PC-9 (cell line): Measurements from ENCODE around the gene FOXI2. TPM values are rescaled to one million over a fixed set of nuclear protein-coding genes. Genes with fewer than 3 reads are reported as not detected.

Source experiments
- Bru-seq: library from RNA; stranded (reverse); fragments of 400-500 nt; gene quantifications from one replicate; lab custom pipeline; 2021; lab: Mats Ljungman, UMichigan
- BruChase-seq, 2 experiments: library from RNA; stranded (reverse); fragments of 400-500 nt; gene quantifications; one replicate each; lab custom pipeline; 2021; lab: Mats Ljungman, UMichigan
- BruUV-seq: library from RNA; stranded (reverse); fragments of 400-500 nt; replicated peaks from 2 replicates; lab custom pipeline; 2021; lab: Mats Ljungman, UMichigan
- CTCF ChIA-PET: fragments of 300-600 bp; sonication (Branson Sonifier 250); formaldehyde crosslinking; loops from one replicate; lab custom pipeline; 2022; ENCODE audit warnings: antibody characterized with exemption; lab: Charles Lee
- POLR2A ChIA-PET: fragments of 300-600 bp; sonication (Branson Sonifier 250); formaldehyde crosslinking; loops from one replicate; lab custom pipeline; 2022; ENCODE audit warnings: antibody characterized with exemption; ENCODE audit not compliant: unreplicated experiment; lab: Charles Lee
- DNase-seq, 2 experiments: peaks; one replicate each; pipeline versions ENCODE4 v3.0.0 to v3.0.0-alpha.2; 2015 to 2022; ENCODE audit warnings: mixed read lengths in 1 of 2
- H2AFZ ChIP-seq: fragments of 200-600 bp; sonication (generic); 2 replicates; pipeline ENCODE4 v1.8.1; 2017; ENCODE audit warnings: antibody characterized with exemption
- H3F3A ChIP-seq: fragments of 200-600 bp; sonication (generic); 2 replicates; pipeline ENCODE4 v1.8.1; 2017; ENCODE audit warnings: antibody characterized with exemption, mild to moderate bottlenecking, low read depth; ENCODE audit not compliant: insufficient read depth
- H3K27ac ChIP-seq: fragments of 200-600 bp; sonication (generic); 2 replicates; pipeline ENCODE4 v1.6.1; 2016; ENCODE audit warnings: mixed run types
- H3K27me3 ChIP-seq: fragments of 200-600 bp; sonication (generic); 2 replicates; pipeline ENCODE4 v1.6.1; 2016; ENCODE audit warnings: low read depth, mixed run types; ENCODE audit not compliant: insufficient read depth
- H3K36me3 ChIP-seq: fragments of 200-600 bp; sonication (generic); 2 replicates; pipeline ENCODE4 v1.6.1; 2016; ENCODE audit warnings: low read depth, mixed run types
- H3K4me1 ChIP-seq: fragments of 200-600 bp; sonication (generic); replicated peaks from 2 replicates; pipeline ENCODE4 v1.6.1; 2016; ENCODE audit warnings: mixed run types; ENCODE audit not compliant: insufficient read depth
- H3K4me2 ChIP-seq: fragments of 200-600 bp; sonication (generic); 2 replicates; pipeline ENCODE4 v1.6.1; 2017; ENCODE audit warnings: mixed run types
- H3K4me3 ChIP-seq: fragments of 200-600 bp; sonication (generic); 2 replicates; pipeline ENCODE4 v1.6.1; 2016; ENCODE audit warnings: mixed run types
- H3K79me2 ChIP-seq: fragments of 200-600 bp; sonication (generic); 2 replicates; pipeline ENCODE4 v1.6.1; 2017; ENCODE audit warnings: low read depth, mixed run types
- H3K9me2 ChIP-seq: fragments of 200-600 bp; sonication (generic); 2 replicates; pipeline ENCODE4 v1.8.1; 2017; ENCODE audit warnings: mild to moderate bottlenecking; ENCODE audit not compliant: insufficient read depth
- H3K9me3 ChIP-seq: fragments of 200-600 bp; sonication (generic); 2 replicates; pipeline ENCODE4 v1.8.1; 2016; ENCODE audit warnings: low read depth; ENCODE audit not compliant: insufficient read depth
- H4K20me1 ChIP-seq: fragments of 200-600 bp; sonication (generic); 2 replicates; pipeline ENCODE4 v1.8.1; 2017; ENCODE audit not compliant: insufficient read depth
- EZH2 ChIP-seq: fragments of 200-600 bp; sonication (generic); IDR thresholded peaks from 2 replicates; pipeline ENCODE4 v1.8.0; 2017; ENCODE audit warnings: antibody characterized with exemption, low read depth
- intact Hi-C: fragments of 100-400 bp; cut with micrococcal nuclease; formaldehyde crosslinking; loops from one replicate; pipeline ENCODE4 v1.10.0; 2022; ENCODE audit not compliant: unreplicated experiment
- long read RNA-seq: library from polyadenylated mRNA; stranded (forward); transcript quantifications from one replicate; pipeline ENCODE4 v2.0.0, GENCODE V29; 2022
- total RNA-seq: library from RNA; stranded (reverse); gene quantifications from 2 replicates; pipeline ENCODE4 v1.2.3, GENCODE V29; 2021
- TF ChIP-seq, protein P1 (sequence below): fragments of 200-600 bp; sonication (generic); conservative IDR thresholded peaks from 2 replicates; pipeline ENCODE4 v1.6.1; 2017; ENCODE audit warnings: mixed run types, antibody characterized with exemption, mild to moderate bottlenecking, moderate library complexity

The FOXI2 gene
- not detected in 2 replicates for total RNA-seq
- not detected for Bru-seq, nascent RNA
- BruChase-seq, experiment 1, labeled RNA remaining after a 2-hour chase: not detected
- not detected for BruChase-seq, experiment 2, labeled RNA remaining after a 6-hour chase
- long read RNA-seq: 0 reads

GRCh38 chr10:127736915-127737562 lies at the start of gene FOXI2:
Gene FOXI2, plus strand, starts transcription at chr10:127737185. Its CDS starts 89 bp downstream, at chr10:127737274.
- no peaks in the 10 kb centered on the region for H4K20me1 ChIP-seq
- no peaks in the 10 kb centered on the region for H3K79me2 ChIP-seq
- H3K27me3 ChIP-seq: no peaks in the 10 kb centered on the region
- TF ChIP-seq, protein P1, sequence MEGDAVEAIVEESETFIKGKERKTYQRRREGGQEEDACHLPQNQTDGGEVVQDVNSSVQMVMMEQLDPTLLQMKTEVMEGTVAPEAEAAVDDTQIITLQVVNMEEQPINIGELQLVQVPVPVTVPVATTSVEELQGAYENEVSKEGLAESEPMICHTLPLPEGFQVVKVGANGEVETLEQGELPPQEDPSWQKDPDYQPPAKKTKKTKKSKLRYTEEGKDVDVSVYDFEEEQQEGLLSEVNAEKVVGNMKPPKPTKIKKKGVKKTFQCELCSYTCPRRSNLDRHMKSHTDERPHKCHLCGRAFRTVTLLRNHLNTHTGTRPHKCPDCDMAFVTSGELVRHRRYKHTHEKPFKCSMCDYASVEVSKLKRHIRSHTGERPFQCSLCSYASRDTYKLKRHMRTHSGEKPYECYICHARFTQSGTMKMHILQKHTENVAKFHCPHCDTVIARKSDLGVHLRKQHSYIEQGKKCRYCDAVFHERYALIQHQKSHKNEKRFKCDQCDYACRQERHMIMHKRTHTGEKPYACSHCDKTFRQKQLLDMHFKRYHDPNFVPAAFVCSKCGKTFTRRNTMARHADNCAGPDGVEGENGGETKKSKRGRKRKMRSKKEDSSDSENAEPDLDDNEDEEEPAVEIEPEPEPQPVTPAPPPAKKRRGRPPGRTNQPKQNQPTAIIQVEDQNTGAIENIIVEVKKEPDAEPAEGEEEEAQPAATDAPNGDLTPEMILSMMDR: no peak
- no peak for TF ChIP-seq EZH2
- no peaks in the 10 kb centered on the region for H3K9me3 ChIP-seq
- no peak within 1 kb of the TSS for H2AFZ ChIP-seq
- CTCF ChIA-PET: no interaction called here
- BruUV-seq: no TSS peak
- H3K9me2 ChIP-seq: no peaks in the 10 kb centered on the region
- no peak for DNase-seq
- intact Hi-C loops: no loop called here
- no peak within 1 kb of the TSS for H3K4me2 ChIP-seq
- POLR2A ChIA-PET: no interaction called here
- no peak within 1 kb of the TSS for H3K27ac ChIP-seq
- no peak within 1 kb of the TSS for H3K4me3 ChIP-seq
- no peaks in the 10 kb centered on the region for H3K4me1 ChIP-seq
- H3K36me3 ChIP-seq: no peaks in the 10 kb centered on the region
- no peaks in the 10 kb centered on the region for H3F3A ChIP-seq

DNA sequence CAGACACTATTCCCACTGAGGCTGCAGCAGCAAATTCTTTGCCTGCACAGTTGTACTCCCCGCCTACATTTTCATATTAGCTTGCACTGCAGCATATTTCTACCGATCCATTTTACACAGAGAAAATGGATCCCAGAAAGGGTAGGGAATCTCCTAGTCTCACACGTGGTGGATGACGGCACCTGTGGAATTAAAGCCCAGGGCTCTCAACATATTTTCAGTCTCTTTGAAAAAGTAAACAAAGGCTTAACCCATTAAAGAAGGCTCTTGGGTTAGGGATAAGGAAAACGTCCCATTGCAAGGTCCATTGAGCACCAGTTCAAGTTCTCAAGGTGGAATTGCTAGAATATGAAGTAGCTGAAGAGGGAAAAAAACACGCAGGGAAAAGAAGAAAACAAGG lies 49.4 kb upstream of the FOXI2 start:
- no peaks in the 10 kb centered on the region for H3K79me2 ChIP-seq
- no peak for TF ChIP-seq EZH2
- TF ChIP-seq, protein P1: no peak
- no peaks in the 10 kb centered on the region for H3F3A ChIP-seq
- no peaks in the 10 kb centered on the region for H3K4me1 ChIP-seq
- no peak overlapping the region for H3K4me2 ChIP-seq
- DNase-seq: no peak
- no peaks in the 10 kb centered on the region for H3K9me2 ChIP-seq
- no peaks in the 10 kb centered on the region for H3K36me3 ChIP-seq
- H3K27me3 ChIP-seq: peaks cover 38% of the 10 kb centered on the region; the same call in 1 of the 2 replicates
- H3K9me3 ChIP-seq: no peaks in the 10 kb centered on the region
- BruUV-seq: no TSS peak
- intact Hi-C loops: no loop called here
- no peak overlapping the region for H2AFZ ChIP-seq
- ChIA-PET CTCF (no interaction called here), POLR2A (no interaction called here)
- H3K4me3 ChIP-seq: no peak overlapping the region
- no peak overlapping the region for H3K27ac ChIP-seq
- no peaks in the 10 kb centered on the region for H4K20me1 ChIP-seq

DNA sequence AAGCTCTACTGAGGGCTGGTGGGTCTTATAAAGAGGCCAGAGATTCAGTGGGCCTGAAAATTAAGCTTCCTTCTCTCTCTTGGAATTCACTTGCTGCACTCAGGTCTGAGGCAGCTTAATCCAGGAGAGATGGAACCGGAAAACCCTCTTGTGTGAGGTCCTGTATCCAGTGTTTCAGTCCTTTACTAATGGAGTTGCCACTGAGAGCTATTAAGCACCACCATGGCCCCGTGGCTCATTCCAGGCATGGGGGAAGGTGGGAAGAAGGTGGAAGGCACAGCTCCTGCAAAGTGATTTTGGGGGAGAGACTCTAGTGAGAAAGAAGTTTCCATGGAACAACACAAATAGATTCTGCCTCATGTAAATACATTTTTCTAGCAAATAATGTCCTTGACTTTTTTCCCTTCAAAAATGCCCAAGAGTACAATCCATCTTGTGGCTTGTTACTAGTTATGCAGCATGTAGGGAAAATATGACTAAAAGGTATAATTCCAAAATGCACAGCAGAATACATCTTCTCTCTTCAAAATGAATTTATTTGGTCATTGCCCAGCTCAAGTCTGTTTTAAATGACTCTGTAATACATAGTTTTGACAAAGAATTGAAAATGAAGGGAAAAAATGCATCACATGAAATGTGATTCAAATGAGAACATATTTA lies 46.7 kb upstream of the FOXI2 start:
- no peaks in the 10 kb centered on the region for H3K36me3 ChIP-seq
- BruUV-seq: no TSS peak
- H3F3A ChIP-seq: no peaks in the 10 kb centered on the region
- H3K79me2 ChIP-seq: no peaks in the 10 kb centered on the region
- TF ChIP-seq EZH2: no peak
- TF ChIP-seq, protein P1: no peak
- CTCF ChIA-PET: no interaction called here
- H2AFZ ChIP-seq: no peak overlapping the region
- no peaks in the 10 kb centered on the region for H3K9me3 ChIP-seq
- intact Hi-C loops: no loop called here
- no peak for DNase-seq
- no peak overlapping the region for H3K4me2 ChIP-seq
- POLR2A ChIA-PET: no interaction called here
- no peaks in the 10 kb centered on the region for H4K20me1 ChIP-seq
- peaks cover 44% of the 10 kb centered on the region; the same call in 1 of the 2 replicates for H3K27me3 ChIP-seq
- H3K4me1 ChIP-seq: no peaks in the 10 kb centered on the region
- H3K9me2 ChIP-seq: no peaks in the 10 kb centered on the region
- no peak overlapping the region for H3K4me3 ChIP-seq
- no peak overlapping the region for H3K27ac ChIP-seq
